ENCODE results near the gene ISOC2. TPM values are rescaled to one million over a fixed set of nuclear protein-coding genes. Genes with fewer than 3 reads are reported as not detected.

ISOC2 gene
- total and polyA plus RNA-seq, 9 of the 15 experiments (the other 6 are each of a cell fraction or from before 2014, with no cell fraction given), result 1.2 to 229 (median 58.3) TPM

DNA sequence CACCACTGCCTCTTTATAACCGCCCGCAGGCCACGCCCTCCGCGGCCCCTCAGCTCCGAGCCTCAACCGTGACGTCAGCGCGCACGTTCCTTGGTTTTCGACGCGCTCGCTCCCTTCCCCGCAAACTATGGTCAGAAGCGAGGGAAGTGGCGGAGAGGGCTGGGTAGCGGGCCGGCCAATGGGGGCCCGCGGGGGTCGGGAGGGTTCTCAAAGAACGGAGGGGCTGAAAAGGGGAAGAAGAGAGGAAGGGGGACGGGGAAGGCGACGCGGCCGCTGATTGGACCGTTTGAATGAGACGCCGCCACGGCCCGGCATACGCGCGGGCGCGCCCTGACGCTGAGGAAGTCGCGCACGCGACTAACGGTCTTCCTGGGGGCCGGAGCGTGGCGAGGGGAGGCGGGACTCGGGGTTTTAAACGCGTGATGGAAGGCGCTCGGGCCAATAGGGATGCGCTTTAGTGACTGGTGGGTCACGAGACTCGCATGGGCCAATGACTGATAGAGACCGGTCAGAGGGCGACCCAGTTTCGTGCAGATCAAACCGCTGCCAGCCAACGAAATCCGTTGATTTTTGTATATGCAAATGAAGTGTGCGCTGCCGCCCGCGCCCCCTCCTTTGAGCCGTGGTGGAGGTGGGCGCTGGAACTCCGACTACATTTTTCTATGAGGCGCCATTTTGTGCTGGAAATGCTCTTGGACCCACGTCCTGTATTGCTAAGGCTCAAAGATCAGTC lies 53.5 kb downstream of the ISOC2 start (continued):
- TF ChIP-seq TRIM24 (IDR thresholded peaks at IDR 0.05) (peak; percentile 38 to 62; a peak in 1 of 4 replicates), TGIF2 (CRISPR knock-in tag; IDR thresholded peaks at IDR 0.05) (0 out of 2 replicates have a peak, but pooled peaks have one; percentile 48), ZNF282 (CRISPR knock-in tag; IDR thresholded peaks at IDR 0.05) (no peak), ZNF12 (CRISPR knock-in tag; IDR thresholded peaks at IDR 0.05) (peak; percentile 79), E2F6 (IDR thresholded peaks at IDR 0.05; ENCODE audit: borderline replicate concordance in 1 of 2, extremely low read depth in 1 of 2, insufficient read depth in 1 of 2, insufficient read length in 1 of 2, low read depth in 1 of 2, low read length in 1 of 2, poor library complexity in 1 of 2, severe bottlenecking in 1 of 2) (peak; percentile 83 to 93), POU5F1 (IDR thresholded peaks at IDR 0.05; ENCODE audit: borderline replicate concordance, low read depth, low read length, partially characterized antibody) (no peak), POLR2A (conservative IDR thresholded peaks at IDR 0.05) (peak; percentile 59; the same call in 1 of the 2 replicates), POLR2AphosphoS2 (IDR thresholded peaks at IDR 0.05; ENCODE audit: low read length) (no peak), GTF2B (IDR thresholded peaks at IDR 0.05; ENCODE audit: extremely low read depth, insufficient read length) (peak; percentile 89), CREB5 (CRISPR knock-in tag; IDR thresholded peaks at IDR 0.05) (no peak), RFX5 (IDR thresholded peaks at IDR 0.05; ENCODE audit: low read depth, low read length) (peak; percentile 26; the same call in 1 of the 2 replicates), HMGN3 (IDR thresholded peaks at IDR 0.05; ENCODE audit: borderline replicate concordance, extremely low read depth, insufficient read length, low read depth, low read length) (peak; percentile 53), NRF1 (conservative IDR thresholded peaks at IDR 0.05 in 1 of 2, IDR thresholded peaks at IDR 0.05 in 1 of 2) (peak; percentile 87 to 89), ZFP30 (CRISPR knock-in tag; IDR thresholded peaks at IDR 0.05; ENCODE audit: borderline replicate concordance) (no peak), SMARCA4 (IDR thresholded peaks at IDR 0.05) (no peak), SMAD3 (CRISPR knock-in tag; conservative IDR thresholded peaks at IDR 0.05) (0 out of 2 replicates have a peak, but pooled peaks have one; percentile 17), CC2D1A (IDR thresholded peaks at IDR 0.05) (peak; percentile 99), PHF8 (IDR thresholded peaks at IDR 0.05; ENCODE audit: borderline replicate concordance, low read length) (peak; percentile 44; the same call in 1 of the 2 replicates), TFAP4 (CRISPR knock-in tag; IDR thresholded peaks at IDR 0.05; ENCODE audit: borderline replicate concordance) (peak; percentile 91)
- TF ChIP-seq, protein P1, sequence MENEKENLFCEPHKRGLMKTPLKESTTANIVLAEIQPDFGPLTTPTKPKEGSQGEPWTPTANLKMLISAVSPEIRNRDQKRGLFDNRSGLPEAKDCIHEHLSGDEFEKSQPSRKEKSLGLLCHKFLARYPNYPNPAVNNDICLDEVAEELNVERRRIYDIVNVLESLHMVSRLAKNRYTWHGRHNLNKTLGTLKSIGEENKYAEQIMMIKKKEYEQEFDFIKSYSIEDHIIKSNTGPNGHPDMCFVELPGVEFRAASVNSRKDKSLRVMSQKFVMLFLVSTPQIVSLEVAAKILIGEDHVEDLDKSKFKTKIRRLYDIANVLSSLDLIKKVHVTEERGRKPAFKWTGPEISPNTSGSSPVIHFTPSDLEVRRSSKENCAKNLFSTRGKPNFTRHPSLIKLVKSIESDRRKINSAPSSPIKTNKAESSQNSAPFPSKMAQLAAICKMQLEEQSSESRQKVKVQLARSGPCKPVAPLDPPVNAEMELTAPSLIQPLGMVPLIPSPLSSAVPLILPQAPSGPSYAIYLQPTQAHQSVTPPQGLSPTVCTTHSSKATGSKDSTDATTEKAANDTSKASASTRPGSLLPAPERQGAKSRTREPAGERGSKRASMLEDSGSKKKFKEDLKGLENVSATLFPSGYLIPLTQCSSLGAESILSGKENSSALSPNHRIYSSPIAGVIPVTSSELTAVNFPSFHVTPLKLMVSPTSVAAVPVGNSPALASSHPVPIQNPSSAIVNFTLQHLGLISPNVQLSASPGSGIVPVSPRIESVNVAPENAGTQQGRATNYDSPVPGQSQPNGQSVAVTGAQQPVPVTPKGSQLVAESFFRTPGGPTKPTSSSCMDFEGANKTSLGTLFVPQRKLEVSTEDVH (IDR thresholded peaks at IDR 0.05; ENCODE audit: low read depth, partially characterized antibody), result peak; percentile 80
